Brain microvascular endothelial cell (primary cell): ENCODE data around the gene SRD5A2.

ENCODE experiments used
- DNase-seq: peaks from one replicate; pipeline ENCODE4 v3.0.0-alpha.2; 2020
- H3K27ac ChIP-seq: fragments of 250-450 bp; sonication (Bioruptor Pico); 2 replicates; pipeline ENCODE4 v1.5.1; 2020; ENCODE audit warnings: mild to moderate bottlenecking, moderate library complexity
- H3K27me3 ChIP-seq: fragments of 250-450 bp; sonication (Bioruptor Pico); replicated peaks from 2 replicates; pipeline ENCODE4 v1.5.1; 2020; ENCODE audit warnings: mild to moderate bottlenecking
- H3K36me3 ChIP-seq: fragments of 250-450 bp; sonication (Bioruptor Pico); replicated peaks from 2 replicates; pipeline ENCODE4 v1.5.1; 2020; ENCODE audit warnings: mild to moderate bottlenecking
- H3K4me3 ChIP-seq: 2 replicates; pipeline ENCODE4 v1.5.1; 2011; ENCODE audit warnings: low read depth, mild to moderate bottlenecking, control low read depth, low read length, moderate library complexity
- CTCF ChIP-seq: IDR thresholded peaks from 2 replicates; pipeline ENCODE4 v1.5.1; 2011; ENCODE audit warnings: low read depth, mild to moderate bottlenecking, moderate library complexity, low read length, control low read depth, inconsistent platforms; ENCODE audit errors: missing control alignments
- in situ Hi-C: cut with HindIII; loops from 2 replicates; pipeline ENCODE4 v1.10.0; 2017; ENCODE audit warnings: low sequenced_read_pairs, low pct_ligation_motif_present

The SRD5A2 gene

DNA sequence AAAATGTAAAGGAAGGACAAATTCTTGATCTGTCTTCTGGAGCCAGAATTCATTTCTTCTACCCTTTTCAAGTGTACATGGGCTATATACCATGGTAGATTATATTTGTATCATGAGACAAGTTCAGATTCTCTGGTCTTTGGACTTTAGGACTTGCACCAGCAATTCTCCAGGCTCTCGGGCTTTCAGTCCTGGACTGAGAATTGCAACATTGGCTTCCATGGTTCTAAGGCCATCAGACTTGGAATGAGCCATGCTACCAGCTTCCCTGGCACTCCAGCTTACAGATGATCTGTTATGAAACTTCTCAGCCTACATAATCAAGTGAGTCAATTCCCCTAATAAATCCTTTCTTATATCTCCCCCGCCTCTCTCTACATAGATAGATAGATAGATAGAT lies 33.3 kb downstream of the SRD5A2 start:
- in situ Hi-C loops, result no loop called here
- no peaks in the 10 kb centered on the region for H3K27me3 ChIP-seq
- no peak overlapping the region for H3K4me3 ChIP-seq
- no peak overlapping the region for H3K27ac ChIP-seq
- H3K36me3 ChIP-seq, result no peaks in the 10 kb centered on the region
- TF ChIP-seq CTCF, result no peak
- no peak for DNase-seq

GRCh38 chr2:31541853-31542252 lies 38.9 kb downstream of the SRD5A2 start:
- Histone ChIP-seq H3K27me3 (no peaks in the 10 kb centered on the region), H3K27ac (no peak overlapping the region), H3K4me3 (no peak overlapping the region), H3K36me3 (no peaks in the 10 kb centered on the region)
- in situ Hi-C loops, result no loop called here
- DNase-seq, result no peak
- TF ChIP-seq CTCF, result no peak

GRCh38 chr2:31539505-31539904 lies 41.2 kb downstream of the SRD5A2 start:
- H3K36me3 ChIP-seq, result no peaks in the 10 kb centered on the region
- no peak overlapping the region for H3K27ac ChIP-seq
- H3K27me3 ChIP-seq, result no peaks in the 10 kb centered on the region
- no peak for TF ChIP-seq CTCF
- no peak overlapping the region for H3K4me3 ChIP-seq
- DNase-seq, result no peak
- in situ Hi-C loops, result no loop called here

- Histone ChIP-seq H3K27me3 (no peaks in the 10 kb centered on the region), H3K36me3 (no peaks in the 10 kb centered on the region), H3K4me3 (no peak overlapping the region), H3K27ac (no peak overlapping the region)
- in situ Hi-C loops, result no loop called here
- DNase-seq, result no peak
- no peak for TF ChIP-seq CTCF
Measured at GRCh38 chr2:31535768-31536167, 45.0 kb downstream of the SRD5A2 start.

GRCh38 chr2:31534636-31535035 lies 46.1 kb downstream of the SRD5A2 start:
- H3K27ac ChIP-seq, result no peak overlapping the region
- no peak overlapping the region for H3K4me3 ChIP-seq
- H3K36me3 ChIP-seq, result no peaks in the 10 kb centered on the region
- H3K27me3 ChIP-seq, result no peaks in the 10 kb centered on the region
- TF ChIP-seq CTCF, result no peak
- DNase-seq, result no peak
- in situ Hi-C loops, result no loop called here

DNA sequence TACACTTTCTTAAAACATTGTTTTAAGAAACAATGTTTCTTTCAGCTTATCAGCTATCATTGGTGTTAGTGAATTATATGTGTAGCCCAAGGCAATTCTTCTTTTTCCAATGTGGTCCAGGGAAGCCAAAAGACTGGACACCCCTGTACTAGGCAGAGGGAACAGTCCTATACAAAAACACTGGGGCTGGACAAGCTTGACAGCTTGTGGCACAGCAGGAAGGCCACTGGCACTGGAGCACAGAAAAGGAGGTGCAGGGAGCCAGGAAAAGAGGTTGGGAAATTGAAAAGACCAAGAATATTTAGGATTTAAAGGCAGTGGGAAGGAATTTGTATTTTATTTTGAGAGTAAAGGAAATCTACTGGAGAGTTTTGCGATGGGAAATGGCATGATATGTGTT lies 47.7 kb downstream of the SRD5A2 start:
- in situ Hi-C loops, result no loop called here
- DNase-seq, result no peak
- no peaks in the 10 kb centered on the region for H3K36me3 ChIP-seq
- no peak overlapping the region for H3K27ac ChIP-seq
- no peak overlapping the region for H3K4me3 ChIP-seq
- TF ChIP-seq CTCF, result no peak
- no peaks in the 10 kb centered on the region for H3K27me3 ChIP-seq
